HFFc6 (cell line): ENCODE data around the gene CCNT1. TPM values are rescaled to one million over a fixed set of nuclear protein-coding genes. Genes with fewer than 3 reads are reported as not detected.
"Not testable (repeated sequence)": the region's sequence is repeated elsewhere in the genome, so short reads cannot be mapped to it uniquely, and the experiment has no call there.

Experiments
- DNase-seq: peaks from one replicate; pipeline ENCODE4 v3.0.0-alpha.2; 2018
- H3K27ac Mint-ChIP-seq: 2 replicates; pipeline ENCODE4 v1.8.0; 2020; ENCODE audit warnings: mild to moderate bottlenecking, mixed read lengths
- H3K27me3 Mint-ChIP-seq: 2 replicates; pipeline ENCODE4 v1.8.0; 2021; ENCODE audit warnings: mild to moderate bottlenecking, moderate library complexity, mixed read lengths; ENCODE audit not compliant: insufficient read depth
- H3K36me3 Mint-ChIP-seq: 2 replicates; pipeline ENCODE4 v1.8.0; 2021; ENCODE audit warnings: low read depth, mixed read lengths
- H3K4me1 Mint-ChIP-seq: 2 replicates; pipeline ENCODE4 v1.8.0; 2020; ENCODE audit warnings: low read depth, mixed read lengths
- H3K4me3 Mint-ChIP-seq: 2 replicates; pipeline ENCODE4 v1.8.0; 2020; ENCODE audit warnings: mild to moderate bottlenecking, moderate library complexity, mixed read lengths
- H3K9me3 Mint-ChIP-seq: 2 replicates; pipeline ENCODE4 v1.8.0; 2020; ENCODE audit warnings: mild to moderate bottlenecking, mixed read lengths
- CTCF ChIP-seq: fragments of 200-600 bp; sonication (generic); IDR thresholded peaks from 2 replicates; pipeline ENCODE4 v1.5.0; 2021; ENCODE audit warnings: antibody characterized with exemption, mild to moderate bottlenecking
- microRNA-seq: library from miRNA; unstranded; fragments of <30 nt; microRNA quantifications from one replicate; pipeline ENCODE4, GENCODE V29; 2019
- total RNA-seq, 6 experiments: library from RNA; stranded (reverse); fragmentation: NEBNext Ultra II Directional; extraction: Animal tissue kit (Norgen Biotek cat#: 25700); gene quantifications; 2 replicates in 1 of 6; 3 replicates in 5 of 6; pipeline ENCODE4 v1.2.3, GENCODE V29; 2021

Gene CCNT1
- total RNA-seq, 6 experiments from 2014 or later: 30.7 to 36.7 (median 31.3) TPM

DNA sequence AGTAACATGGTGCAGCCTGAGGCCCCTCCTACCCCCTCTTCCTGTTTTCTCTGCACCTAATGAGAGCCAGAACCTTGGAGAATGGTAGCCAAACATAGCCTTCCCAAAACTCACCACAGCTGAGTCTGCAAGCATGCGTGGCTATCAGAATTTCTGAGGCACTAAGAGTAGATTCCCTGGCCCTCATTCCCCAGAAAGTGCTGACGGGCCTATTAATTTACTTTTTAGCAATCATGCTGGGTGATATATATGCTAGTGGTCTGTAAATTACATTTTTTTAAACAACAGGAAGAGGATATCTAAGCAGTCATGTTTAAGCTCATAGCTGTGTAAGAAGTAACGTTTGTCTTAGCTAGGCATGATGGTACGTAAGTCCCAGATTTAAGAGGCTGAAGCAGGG is 64.8 kb downstream of the CCNT1 start:
- Mint-ChIP-seq H3K4me3 (no peak overlapping the region), H3K27me3 (no peaks in the 10 kb centered on the region; the same call in 1 of the 2 replicates), H3K27ac (no peak overlapping the region; the same call in 1 of the 2 replicates), H3K36me3 (peaks cover 26% of the 10 kb centered on the region), H3K9me3 (no peaks in the 10 kb centered on the region), H3K4me1 (no peaks in the 10 kb centered on the region)
- no peak for TF ChIP-seq CTCF
- DNase-seq: no peak

DNA sequence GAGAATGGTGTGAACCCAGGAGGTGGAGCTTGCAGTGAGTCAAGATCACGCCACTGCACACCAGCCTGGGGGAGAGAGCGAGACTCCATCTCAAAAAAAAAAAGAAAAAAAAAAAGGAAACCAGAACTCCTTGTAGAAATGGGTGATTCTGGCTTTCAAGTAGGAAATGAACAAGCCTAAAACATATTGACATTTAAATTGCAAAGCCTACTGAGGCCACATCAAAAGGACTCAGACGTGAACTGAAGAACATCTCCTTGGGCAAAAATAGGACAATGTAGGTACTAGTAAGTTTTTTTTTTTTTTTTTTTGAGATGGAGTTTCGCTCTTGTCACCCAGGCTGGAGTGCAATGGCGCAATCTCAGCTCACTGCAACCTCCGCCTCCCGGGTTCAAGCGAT is 71.2 kb downstream of the CCNT1 start:
- not testable (repeated sequence) for H3K4me3 Mint-ChIP-seq, H3K9me3 Mint-ChIP-seq, H3K27ac Mint-ChIP-seq, H3K4me1 Mint-ChIP-seq, H3K27me3 Mint-ChIP-seq, DNase-seq
- H3K36me3 Mint-ChIP-seq: peaks cover 31% of the 10 kb centered on the region

- no peaks in the 10 kb centered on the region; the same call in 1 of the 2 replicates for H3K27me3 Mint-ChIP-seq
- peaks cover 31% of the 10 kb centered on the region for H3K36me3 Mint-ChIP-seq
Observed at GRCh38 chr12:48643011-48643410, 73.5 kb downstream of the CCNT1 start.

DNA sequence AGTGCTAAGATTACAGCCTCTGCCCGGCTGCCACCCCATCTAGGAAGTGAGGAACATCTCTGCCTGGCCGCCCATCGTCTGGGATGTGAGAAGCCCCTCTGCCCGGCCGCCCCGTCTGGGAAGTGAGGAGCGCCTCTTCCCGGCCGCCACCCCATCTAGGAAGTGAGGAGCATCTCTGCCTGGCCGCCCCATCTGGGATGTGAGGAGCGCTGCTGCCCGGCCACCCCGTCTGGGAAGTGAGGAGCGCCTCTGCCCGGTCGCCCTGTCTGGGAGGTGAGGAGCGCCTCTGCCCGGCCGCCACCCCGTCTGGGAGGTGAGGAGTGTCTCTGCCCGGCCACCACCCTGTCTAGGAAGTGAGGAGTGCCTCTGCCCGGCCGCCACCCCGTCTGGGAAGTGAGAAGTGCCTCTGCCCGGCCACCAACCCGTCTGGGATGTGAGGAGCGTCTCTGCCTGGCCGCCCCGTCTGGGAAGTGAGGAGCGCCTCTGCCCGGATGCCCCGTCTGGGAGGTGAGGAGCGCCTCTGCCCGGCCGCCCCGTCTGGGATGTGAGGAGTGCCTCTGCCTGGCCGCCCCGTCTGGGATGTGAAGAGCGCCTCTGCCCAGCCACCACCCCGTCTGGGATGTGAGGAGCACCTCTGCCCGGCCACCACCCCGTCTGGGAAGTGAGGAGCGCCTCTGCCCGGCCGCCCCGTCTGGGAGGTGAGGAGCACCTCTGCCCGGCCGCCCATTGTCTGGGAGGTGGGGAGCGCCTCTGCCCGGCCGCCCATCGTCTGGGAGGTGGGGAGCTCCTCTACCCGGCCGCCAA is 74.6 kb downstream of the CCNT1 start:
- DNase-seq, H3K4me3 Mint-ChIP-seq, H3K27ac Mint-ChIP-seq, H3K9me3 Mint-ChIP-seq, H3K4me1 Mint-ChIP-seq, H3K27me3 Mint-ChIP-seq: not testable (repeated sequence)
- peaks cover 26% of the 10 kb centered on the region for H3K36me3 Mint-ChIP-seq

More at GRCh38 chr12:48643011-48643410, 73.5 kb downstream of the CCNT1 start:
- Mint-ChIP-seq H3K4me1 (no peaks in the 10 kb centered on the region), H3K27ac (no peak overlapping the region), H3K9me3 (peaks cover 4% of the 10 kb centered on the region; the same call in 1 of the 2 replicates), H3K4me3 (no peak overlapping the region)
- no peak for DNase-seq
- no peak for TF ChIP-seq CTCF

- H3K4me1 Mint-ChIP-seq: no peaks in the 10 kb centered on the region
- peaks cover 21% of the 10 kb centered on the region for H3K36me3 Mint-ChIP-seq
- H3K27me3 Mint-ChIP-seq: no peaks in the 10 kb centered on the region; the same call in 1 of the 2 replicates
- no peak overlapping the region for H3K27ac Mint-ChIP-seq
- TF ChIP-seq CTCF: no peak
- no peak for DNase-seq
- H3K4me3 Mint-ChIP-seq: no peak overlapping the region
- peaks cover 4% of the 10 kb centered on the region; the same call in 1 of the 2 replicates for H3K9me3 Mint-ChIP-seq
Observed at GRCh38 chr12:48640854-48641253, 75.7 kb downstream of the CCNT1 start.

DNA sequence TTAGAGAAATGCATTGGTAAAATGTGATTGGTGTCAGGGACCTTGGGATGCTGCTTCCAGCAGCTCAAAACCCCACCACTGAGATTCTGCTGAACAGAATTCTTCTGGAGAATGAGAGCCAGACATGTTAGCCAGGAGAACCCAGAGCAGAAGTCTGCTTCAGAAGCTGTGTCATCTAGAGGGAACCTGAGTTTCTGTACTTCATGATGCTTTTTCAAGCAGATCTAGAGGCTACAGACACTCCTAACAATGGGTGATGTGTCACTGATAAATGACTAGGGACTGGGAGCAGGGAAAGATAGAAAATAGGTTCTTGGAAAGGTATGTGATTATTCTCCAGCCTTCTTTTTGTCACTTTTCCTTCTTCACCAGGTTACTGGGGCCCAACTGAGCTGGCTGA is 76.1 kb downstream of the CCNT1 start:
- Mint-ChIP-seq H3K27me3 (no peaks in the 10 kb centered on the region; the same call in 1 of the 2 replicates), H3K36me3 (peaks cover 21% of the 10 kb centered on the region), H3K4me1 (no peaks in the 10 kb centered on the region), H3K4me3 (no peak overlapping the region), H3K9me3 (peaks cover 4% of the 10 kb centered on the region; the same call in 1 of the 2 replicates), H3K27ac (no peak overlapping the region)
- DNase-seq: no peak
- no peak for TF ChIP-seq CTCF

Small RNA genes lying within 50 kb of the gene (microRNA-seq; reads per million reads assigned to microRNA genes)
- 8.5 reads per million, percentile 5 among the genes with 10 or more reads in this experiment for gene MIR1291

Other genes with a start within 250 kb of the CCNT1 start
- gene ANP32D, start 244.1 kb downstream of the CCNT1 start, total RNA-seq: not detected
- not detected for gene C12orf54, start 234.2 kb downstream of the CCNT1 start, total RNA-seq
- gene OR8S1, start 191.1 kb downstream of the CCNT1 start, total RNA-seq: not detected
- not detected for gene LALBA, start 146.7 kb downstream of the CCNT1 start, total RNA-seq
- gene KANSL2, start 34.5 kb downstream of the CCNT1 start, total RNA-seq: 10 to 100 TPM; 17.6 to 28.8 (median 23.2) TPM
- 10 to 100 TPM; 20.3 to 31.6 (median 22.4) TPM for gene ADCY6, start 72.4 kb upstream of the CCNT1 start, total RNA-seq
- gene CACNB3, start 101.8 kb upstream of the CCNT1 start, total RNA-seq: 10 to 100 TPM; 32.3 to 44.4 (median 38.4) TPM
- 10 to 100 TPM; 57.4 to 84.1 (median 69.8) TPM for gene DDX23, start 135.5 kb upstream of the CCNT1 start, total RNA-seq
- under 1 TPM in 4 of 6 experiments, not detected in 2; 0.12 to 0.68 (median 0.18) TPM for gene RND1, start 149.2 kb upstream of the CCNT1 start, total RNA-seq
- gene FKBP11, start 208.8 kb upstream of the CCNT1 start, total RNA-seq: 100 to 1,000 TPM in 2 of 6 experiments, 10 to 100 TPM in 4; 59.2 to 117 (median 70.8) TPM
- 100 to 1,000 TPM; 186 to 213 (median 203) TPM for gene ARF3, start 240.8 kb upstream of the CCNT1 start, total RNA-seq